Measurements from ENCODE around the gene ABL1. TPM values are rescaled to one million over a fixed set of nuclear protein-coding genes. Genes with fewer than 3 reads are reported as not detected.

The ABL1 gene
- total RNA-seq, 1 experiment from 2014 or later = 83.6 TPM

GRCh38 chr9:130927995-130928900 is 93.2 kb downstream of the ABL1 start:
- Histone ChIP-seq H2BK12ac (ENCODE audit: insufficient read length, low read depth, low read length) (no peak overlapping the region), H2AK5ac (ENCODE audit: insufficient read length, low read length) (no peak overlapping the region), H3K9ac (ENCODE audit: extremely low read depth, insufficient read length, low read length) (no peak overlapping the region), H3K14ac (ENCODE audit: insufficient read depth, low read length) (no peak overlapping the region), H4K8ac (replicated peaks; ENCODE audit: insufficient read length, low read depth, low read length) (no peak overlapping the region), H2BK5ac (ENCODE audit: insufficient read length, low read length) (no peak overlapping the region), H3K79me2 (ENCODE audit: insufficient read depth, low read length) (no peaks in the 10 kb centered on the region), H3K9me3 (ENCODE audit: control insufficient read depth, low read depth, low read length) (no peaks in the 10 kb centered on the region), H3K79me1 (ENCODE audit: insufficient read depth, low read depth, low read length, poor library complexity, severe bottlenecking) (no peaks in the 10 kb centered on the region), H3K27me3 (ENCODE audit: insufficient read depth, low read length) (no peaks in the 10 kb centered on the region), H4K5ac (ENCODE audit: insufficient read length, low read depth, low read length) (no peak overlapping the region), H2BK20ac (ENCODE audit: low read depth, low read length, poor library complexity, severe bottlenecking) (no peak overlapping the region), H3K23ac (ENCODE audit: insufficient read length, low read depth, low read length) (no peak overlapping the region), H2BK120ac (ENCODE audit: low read depth, low read length, poor library complexity, severe bottlenecking) (no peak overlapping the region), H4K20me1 (ENCODE audit: control insufficient read depth, insufficient read depth, insufficient read length) (no peaks in the 10 kb centered on the region), H3K4me2 (ENCODE audit: insufficient read depth, insufficient read length, low read length) (no peak overlapping the region), H3K27ac (ENCODE audit: insufficient read length, low read depth, low read length) (no peak overlapping the region), H2AFZ (ENCODE audit: low read length) (no peak overlapping the region), H3K23me2 (ENCODE audit: insufficient read length, low read depth, low read length, poor library complexity, severe bottlenecking) (no peaks in the 10 kb centered on the region), H3K56ac (ENCODE audit: insufficient read length, low read depth, low read length) (no peak overlapping the region), H3T11ph (ENCODE audit: low read length) (no peak overlapping the region), H2BK15ac (ENCODE audit: low read depth, low read length) (no peak overlapping the region), H4K91ac (ENCODE audit: insufficient read length, low read depth, low read length) (no peak overlapping the region), H3K4ac (ENCODE audit: low read depth, low read length) (no peak overlapping the region), H3K4me1 (ENCODE audit: insufficient read depth, low read length) (no peaks in the 10 kb centered on the region), H3K18ac (ENCODE audit: insufficient read length, low read depth, low read length) (no peak overlapping the region)
- Mint-ChIP-seq H3K9me3 (no peaks in the 10 kb centered on the region), H3K4me1 (peaks cover 16 to 17% of the 10 kb centered on the region in 2 experiments), H3K4me3 (no peak overlapping the region; a peak in 1 of 5 replicates), H3K27me3 (ENCODE audit: low read depth) (peaks cover 3% of the 10 kb centered on the region; the same call in 1 of the 2 replicates), H3K36me3 (ENCODE audit: insufficient read depth in 1 of 3, low read depth in 3 of 3) (no peaks in the 10 kb centered on the region), H3K27ac (no peak overlapping the region; a peak in 1 of 7 replicates)
- no peak for DNase-seq
- no peak for TF ChIP-seq CTCF (conservative IDR thresholded peaks at IDR 0.05)
- WGBS (ENCODE audit: extremely low coverage, insufficient read length, low lambda C conversion rate) = no CpG with 5 or more reads among the region's 14 CpGs
